Measurements from ENCODE around the gene PLA2G4D. TPM values are rescaled to one million over a fixed set of nuclear protein-coding genes. Genes with fewer than 3 reads are reported as not detected.

Gene PLA2G4D
- total RNA-seq, 4 donors from 2014 or later = 0.19 to 5.9 (median 0.23) TPM

DNA sequence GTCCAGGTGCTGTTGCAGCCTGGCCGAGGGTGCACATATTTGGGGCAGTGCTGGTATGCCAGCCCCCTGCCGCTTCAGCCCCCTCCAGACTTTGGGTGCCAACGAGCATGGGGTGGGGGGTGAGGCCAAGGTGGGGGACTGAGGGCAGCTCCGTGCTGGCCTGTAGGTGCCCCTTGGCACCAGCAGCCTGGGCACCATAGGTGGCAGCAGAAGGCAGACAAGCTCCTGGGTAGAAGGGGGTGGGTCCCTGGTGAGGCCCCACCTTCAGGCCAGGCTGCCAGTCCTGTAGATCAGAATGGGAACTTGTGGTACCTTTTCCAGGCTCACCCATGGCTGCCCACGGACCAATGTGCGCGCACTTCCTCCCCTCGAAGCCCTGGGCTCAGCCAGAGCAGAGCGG is 57.4 kb downstream of the PLA2G4D start:
- WGBS, 2 donors = 97% methylated on average over 4 of the region's 9 CpGs; no CpG with 5 or more reads in 1 of the 2 donors

DNA sequence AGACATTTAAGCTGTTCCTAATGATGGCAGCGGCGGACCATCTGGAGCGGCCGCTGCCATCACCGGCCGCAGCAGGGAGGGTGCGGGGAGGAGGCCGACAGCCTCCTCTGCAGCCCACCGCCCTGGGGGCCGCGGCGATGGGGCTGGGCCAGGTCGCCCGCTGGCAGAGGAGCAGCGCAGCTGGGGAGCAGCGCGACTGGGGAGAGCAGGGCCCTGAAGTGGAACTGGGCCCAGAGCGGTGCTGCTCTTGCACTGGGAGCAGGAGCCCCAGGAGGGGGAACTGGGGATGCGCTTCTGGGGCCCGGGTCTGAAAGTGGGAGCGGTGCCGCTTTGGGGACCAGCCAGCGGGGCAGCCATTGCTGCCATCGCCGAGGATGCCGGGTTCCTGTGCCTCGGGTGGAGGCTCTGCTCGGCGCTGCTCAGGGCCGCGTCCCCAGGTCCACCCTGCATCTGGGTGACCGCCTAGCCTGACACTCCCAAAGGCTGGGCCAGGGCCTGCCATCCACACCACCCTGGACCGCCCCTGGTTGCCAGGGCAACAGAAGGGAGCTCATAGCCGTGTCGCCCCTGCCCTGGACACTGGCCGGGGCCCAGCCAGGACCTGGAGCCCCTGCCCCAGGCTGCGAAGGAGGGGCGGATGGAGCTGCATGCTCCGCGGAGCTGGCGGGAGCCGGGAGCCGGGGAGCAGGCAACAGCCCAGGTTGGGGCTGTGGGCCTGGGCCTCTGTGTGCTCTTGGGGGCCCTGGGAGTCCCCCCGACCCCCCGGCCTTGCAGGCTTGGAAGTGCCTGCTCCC is 58.1 kb downstream of the PLA2G4D start:
- TF ChIP-seq POLR2A (IDR thresholded peaks at IDR 0.05) = no peak
- TF ChIP-seq, protein P1, sequence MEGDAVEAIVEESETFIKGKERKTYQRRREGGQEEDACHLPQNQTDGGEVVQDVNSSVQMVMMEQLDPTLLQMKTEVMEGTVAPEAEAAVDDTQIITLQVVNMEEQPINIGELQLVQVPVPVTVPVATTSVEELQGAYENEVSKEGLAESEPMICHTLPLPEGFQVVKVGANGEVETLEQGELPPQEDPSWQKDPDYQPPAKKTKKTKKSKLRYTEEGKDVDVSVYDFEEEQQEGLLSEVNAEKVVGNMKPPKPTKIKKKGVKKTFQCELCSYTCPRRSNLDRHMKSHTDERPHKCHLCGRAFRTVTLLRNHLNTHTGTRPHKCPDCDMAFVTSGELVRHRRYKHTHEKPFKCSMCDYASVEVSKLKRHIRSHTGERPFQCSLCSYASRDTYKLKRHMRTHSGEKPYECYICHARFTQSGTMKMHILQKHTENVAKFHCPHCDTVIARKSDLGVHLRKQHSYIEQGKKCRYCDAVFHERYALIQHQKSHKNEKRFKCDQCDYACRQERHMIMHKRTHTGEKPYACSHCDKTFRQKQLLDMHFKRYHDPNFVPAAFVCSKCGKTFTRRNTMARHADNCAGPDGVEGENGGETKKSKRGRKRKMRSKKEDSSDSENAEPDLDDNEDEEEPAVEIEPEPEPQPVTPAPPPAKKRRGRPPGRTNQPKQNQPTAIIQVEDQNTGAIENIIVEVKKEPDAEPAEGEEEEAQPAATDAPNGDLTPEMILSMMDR (IDR thresholded peaks at IDR 0.05) = no peak
- Histone ChIP-seq H3K27ac (peak overlapping the region; percentile 77 to 82 (median 81)), H3K27me3 (no peaks in the 10 kb centered on the region), H3K4me1 (peaks cover 7 to 66% (median 37%) of the 10 kb centered on the region in 3 donors), H3K4me3 (no peak overlapping the region), H3K9me3 (no peaks in the 10 kb centered on the region), H3K36me3 (no peaks in the 10 kb centered on the region)
- WGBS, 2 donors = 87 to 88% methylated on average over 3 to 5 of the region's 45 CpGs
- intact Hi-C loops (cut with DNase I) = no loop called here
- no peak for DNase-seq

More for the DNA sequence above, 57.4 kb downstream of the PLA2G4D start:
- intact Hi-C loops (cut with DNase I) = no loop called here
- peaks cover 7 to 62% (median 37%) of the 10 kb centered on the region in 3 donors for H3K4me1 ChIP-seq
- TF ChIP-seq POLR2A (IDR thresholded peaks at IDR 0.05) = no peak
- TF ChIP-seq, protein P1 (IDR thresholded peaks at IDR 0.05) = no peak
- no peaks in the 10 kb centered on the region for H3K9me3 ChIP-seq
- peak overlapping the region in 3 of 4 donors; percentile 77 to 82 (median 81) for H3K27ac ChIP-seq
- H3K27me3 ChIP-seq = no peaks in the 10 kb centered on the region
- DNase-seq = no peak
- H3K4me3 ChIP-seq = no peak overlapping the region
- no peaks in the 10 kb centered on the region for H3K36me3 ChIP-seq

DNA sequence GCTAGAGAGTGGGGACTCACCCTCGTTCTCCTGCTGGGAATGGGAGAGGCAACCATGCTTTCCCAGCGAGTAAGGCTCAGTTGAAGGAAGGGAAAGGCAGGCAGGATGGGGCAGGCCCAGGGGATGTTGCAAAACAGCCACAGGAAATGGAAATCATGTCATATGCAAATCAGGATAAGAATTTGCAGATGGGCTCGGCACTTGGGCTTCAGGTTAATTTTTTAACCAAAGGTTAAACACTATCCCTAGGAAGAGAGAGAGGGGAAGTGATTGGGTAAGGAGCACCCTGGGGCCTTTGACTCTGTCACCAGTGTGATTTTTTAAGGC is 59.0 kb downstream of the PLA2G4D start:
- no peak overlapping the region for H3K4me3 ChIP-seq
- H3K27ac ChIP-seq = peak overlapping the region; percentile 77 to 82 (median 81)
- DNase-seq = no peak
- no peaks in the 10 kb centered on the region for H3K36me3 ChIP-seq
- WGBS, 2 donors = 23 to 31% methylated on average over 3 of the region's 3 CpGs
- H3K4me1 ChIP-seq = peaks cover 7 to 74% (median 37%) of the 10 kb centered on the region in 3 donors
- no peaks in the 10 kb centered on the region for H3K9me3 ChIP-seq
- intact Hi-C loops (cut with DNase I) = no loop called here
- H3K27me3 ChIP-seq = no peaks in the 10 kb centered on the region
- TF ChIP-seq POLR2A (IDR thresholded peaks at IDR 0.05) = no peak
- TF ChIP-seq, protein P1 (IDR thresholded peaks at IDR 0.05) = no peak

DNA sequence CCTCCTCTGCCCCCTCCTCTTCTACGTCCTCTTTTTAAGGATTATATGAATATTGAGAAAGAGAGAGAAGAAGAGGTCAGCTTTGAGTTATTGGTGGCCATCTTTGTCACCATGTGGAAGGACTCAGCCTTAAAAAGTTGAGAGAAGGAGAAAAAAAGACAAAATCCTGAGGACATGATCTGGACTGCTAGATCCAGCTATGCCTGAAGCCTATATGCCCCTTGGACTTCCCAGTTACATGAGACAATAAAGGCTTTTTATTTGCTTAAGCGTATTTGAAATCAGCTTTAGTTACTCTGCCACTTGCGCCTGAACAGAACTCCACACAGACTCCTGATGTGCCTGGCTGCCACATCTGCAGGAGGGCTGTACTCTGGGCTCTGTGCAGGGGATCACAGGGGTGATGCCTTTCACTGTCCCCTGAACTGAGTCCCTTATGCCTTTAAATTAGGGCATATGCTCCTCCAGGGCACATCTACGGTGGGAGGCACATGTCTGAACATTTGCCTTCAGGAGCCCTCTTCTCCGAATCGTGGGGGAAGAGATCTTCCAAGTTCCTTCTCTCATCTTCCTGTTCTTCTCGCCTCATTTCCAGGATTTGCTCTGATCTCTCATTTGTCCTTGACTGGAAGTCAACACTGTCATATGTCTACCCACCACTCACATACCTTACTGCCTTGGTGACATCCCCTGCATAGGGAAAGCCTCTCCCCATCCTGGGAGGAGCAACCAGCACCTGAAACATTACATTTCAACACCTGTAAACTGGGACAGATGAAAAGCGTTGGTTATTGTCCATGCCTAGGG is 59.5 kb downstream of the PLA2G4D start:
- no peaks in the 10 kb centered on the region for H3K36me3 ChIP-seq
- 28 to 38% methylated on average over 8 of the region's 8 CpGs for WGBS, 2 donors
- H3K27me3 ChIP-seq = no peaks in the 10 kb centered on the region
- no peak overlapping the region for H3K4me3 ChIP-seq
- H3K27ac ChIP-seq = peak overlapping the region; percentile 77 to 82 (median 81)
- intact Hi-C loops (cut with DNase I) = no loop called here
- H3K4me1 ChIP-seq = peaks cover 7 to 74% (median 37%) of the 10 kb centered on the region in 3 donors
- TF ChIP-seq, protein P1 (IDR thresholded peaks at IDR 0.05) = no peak
- TF ChIP-seq POLR2A (IDR thresholded peaks at IDR 0.05) = no peak
- no peaks in the 10 kb centered on the region for H3K9me3 ChIP-seq
- no peak for DNase-seq
